GM19467 (cell line): ENCODE results near the gene CD84.
"Not testable (repeated sequence)": the region's sequence is repeated elsewhere in the genome, so short reads cannot be mapped to it uniquely, and the experiment has no call there.

ENCODE experiments used
- ATAC-seq: cut with Tn5 transposase; IDR thresholded peaks from one replicate; pipeline ENCODE4 v1.9.1; 2021; ENCODE audit warnings: mild to moderate bottlenecking, moderate library complexity; ENCODE audit not compliant: unreplicated experiment

Gene CD84

GRCh38 chr1:160575112-160575664 is 4.1 kb downstream of the CD84 start:
- ATAC-seq: no peak

- no peak for ATAC-seq
These were observed 8.5 kb downstream of the CD84 start for GRCh38 chr1:160570840-160571239.

- ATAC-seq: no peak
These were observed 9.5 kb downstream of the CD84 start for GRCh38 chr1:160569806-160570205.

GRCh38 chr1:160567858-160568682 is 11.2 kb downstream of the CD84 start:
- ATAC-seq: no peak

- no peak for ATAC-seq
These were observed 12.0 kb downstream of the CD84 start for GRCh38 chr1:160567341-160567740.

- ATAC-seq: no peak
These were observed 13.7 kb downstream of the CD84 start for GRCh38 chr1:160565564-160565963.

GRCh38 chr1:160563230-160563629 is 16.1 kb downstream of the CD84 start:
- not testable (repeated sequence) for ATAC-seq

- not testable (repeated sequence) for ATAC-seq
These were observed 16.6 kb downstream of the CD84 start for GRCh38 chr1:160562745-160563144.

GRCh38 chr1:160560806-160561205 is 18.5 kb downstream of the CD84 start:
- no peak for ATAC-seq

- ATAC-seq: no peak
These were observed 19.1 kb downstream of the CD84 start for GRCh38 chr1:160560045-160560705.

GRCh38 chr1:160559437-160559836 is 19.9 kb downstream of the CD84 start:
- not testable (repeated sequence) for ATAC-seq

GRCh38 chr1:160558660-160559380 is 20.5 kb downstream of the CD84 start:
- no peak for ATAC-seq

GRCh38 chr1:160553778-160554177 is 25.5 kb downstream of the CD84 start:
- ATAC-seq: no peak

GRCh38 chr1:160552425-160552824 is 26.9 kb downstream of the CD84 start:
- no peak for ATAC-seq

- ATAC-seq: no peak
These were observed 28.7 kb downstream of the CD84 start for GRCh38 chr1:160550572-160551034.

GRCh38 chr1:160549665-160550006 is 29.7 kb downstream of the CD84 start:
- no peak for ATAC-seq

GRCh38 chr1:160548960-160549664 is 30.2 kb downstream of the CD84 start:
- peak; percentile 42 for ATAC-seq

GRCh38 chr1:160548183-160548582 is 31.1 kb downstream of the CD84 start:
- no peak for ATAC-seq

- no peak for ATAC-seq
These were observed 31.9 kb downstream of the CD84 start for GRCh38 chr1:160547422-160547821.

- no peak for ATAC-seq
These were observed 32.4 kb downstream of the CD84 start for GRCh38 chr1:160546942-160547341.

GRCh38 chr1:160544647-160545046 is 34.6 kb downstream of the CD84 start:
- ATAC-seq: no peak
